MM.1S (cell line): ENCODE measurements around the gene TMEM109.

ENCODE experiments used
- DNase-seq: peaks from one replicate; pipeline ENCODE4 v3.0.0-alpha.2; 2015
- H2AFZ ChIP-seq: fragments of 300-600 bp; sonication (generic); 2 replicates; pipeline ENCODE4 v1.6.0; 2016; ENCODE audit warnings: antibody characterized with exemption, low read length
- H3F3A ChIP-seq: fragments of 300-600 bp; sonication (generic); 2 replicates; pipeline ENCODE4 v1.6.1; 2016; ENCODE audit warnings: mild to moderate bottlenecking, antibody characterized with exemption, low read length, moderate library complexity, mixed read lengths; ENCODE audit not compliant: insufficient read depth
- H3K27ac ChIP-seq: fragments of 300-600 bp; sonication (generic); 2 replicates; pipeline ENCODE4 v1.5.1; 2016; ENCODE audit warnings: mild to moderate bottlenecking, low read length
- H3K27me3 ChIP-seq: fragments of 300-600 bp; sonication (generic); replicated peaks from 2 replicates; pipeline ENCODE4 v1.6.0; 2016; ENCODE audit warnings: low read length; ENCODE audit not compliant: insufficient read depth
- H3K36me3 ChIP-seq: fragments of 300-600 bp; sonication (generic); replicated peaks from 2 replicates; pipeline ENCODE4 v1.6.1; 2016; ENCODE audit warnings: mild to moderate bottlenecking, low read length, mixed read lengths; ENCODE audit not compliant: insufficient read depth
- H3K4me1 ChIP-seq: fragments of 300-600 bp; sonication (generic); 2 replicates; pipeline ENCODE4 v1.6.1; 2016; ENCODE audit warnings: low read length, mixed read lengths
- H3K4me2 ChIP-seq: fragments of 300-600 bp; sonication (generic); 2 replicates; pipeline ENCODE4 v1.6.0; 2016; ENCODE audit warnings: low read depth, low read length
- H3K4me3 ChIP-seq: fragments of 300-600 bp; sonication (generic); 2 replicates; pipeline ENCODE4 v1.5.1; 2016; ENCODE audit warnings: low read length, mixed read lengths
- H3K79me2 ChIP-seq: fragments of 300-600 bp; sonication (generic); 2 replicates; pipeline ENCODE4 v1.6.1; 2016; ENCODE audit warnings: mixed run types, low read length, mixed read lengths
- H3K9ac ChIP-seq: fragments of 300-600 bp; sonication (generic); 2 replicates; pipeline ENCODE4 v1.6.1; 2016; ENCODE audit warnings: low read length, mixed read lengths
- H3K9me2 ChIP-seq: fragments of 300-600 bp; sonication (generic); replicated peaks from 2 replicates; pipeline ENCODE4 v1.6.1; 2016; ENCODE audit warnings: mild to moderate bottlenecking, low read length, mixed read lengths; ENCODE audit not compliant: insufficient read depth
- H3K9me3 ChIP-seq: fragments of 300-600 bp; sonication (generic); replicated peaks from 2 replicates; pipeline ENCODE4 v1.6.1; 2016; ENCODE audit warnings: mild to moderate bottlenecking, low read length, mixed read lengths; ENCODE audit not compliant: insufficient read depth
- H4K20me1 ChIP-seq: fragments of 300-600 bp; sonication (generic); 2 replicates; pipeline ENCODE4 v1.6.1; 2016; ENCODE audit warnings: mild to moderate bottlenecking, low read length, moderate library complexity, mixed read lengths; ENCODE audit not compliant: insufficient read depth
- EZH2 ChIP-seq: fragments of 300-600 bp; sonication (generic); optimal IDR thresholded peaks from 2 replicates; pipeline ENCODE3; 2017; ENCODE audit warnings: low read depth, mild to moderate bottlenecking, antibody characterized with exemption, low read length, mixed read lengths
- EZH2phosphoT487 ChIP-seq: fragments of 300-600 bp; sonication (generic); IDR thresholded peaks from 2 replicates; pipeline ENCODE4 v1.6.1; 2018; ENCODE audit warnings: antibody characterized with exemption, low read length
- TF ChIP-seq, protein P1 (sequence below): fragments of 300-600 bp; sonication (generic); IDR thresholded peaks from 2 replicates; pipeline ENCODE4 v1.5.1; 2016; ENCODE audit warnings: antibody characterized with exemption, low read length, mixed read lengths

Gene TMEM109

DNA sequence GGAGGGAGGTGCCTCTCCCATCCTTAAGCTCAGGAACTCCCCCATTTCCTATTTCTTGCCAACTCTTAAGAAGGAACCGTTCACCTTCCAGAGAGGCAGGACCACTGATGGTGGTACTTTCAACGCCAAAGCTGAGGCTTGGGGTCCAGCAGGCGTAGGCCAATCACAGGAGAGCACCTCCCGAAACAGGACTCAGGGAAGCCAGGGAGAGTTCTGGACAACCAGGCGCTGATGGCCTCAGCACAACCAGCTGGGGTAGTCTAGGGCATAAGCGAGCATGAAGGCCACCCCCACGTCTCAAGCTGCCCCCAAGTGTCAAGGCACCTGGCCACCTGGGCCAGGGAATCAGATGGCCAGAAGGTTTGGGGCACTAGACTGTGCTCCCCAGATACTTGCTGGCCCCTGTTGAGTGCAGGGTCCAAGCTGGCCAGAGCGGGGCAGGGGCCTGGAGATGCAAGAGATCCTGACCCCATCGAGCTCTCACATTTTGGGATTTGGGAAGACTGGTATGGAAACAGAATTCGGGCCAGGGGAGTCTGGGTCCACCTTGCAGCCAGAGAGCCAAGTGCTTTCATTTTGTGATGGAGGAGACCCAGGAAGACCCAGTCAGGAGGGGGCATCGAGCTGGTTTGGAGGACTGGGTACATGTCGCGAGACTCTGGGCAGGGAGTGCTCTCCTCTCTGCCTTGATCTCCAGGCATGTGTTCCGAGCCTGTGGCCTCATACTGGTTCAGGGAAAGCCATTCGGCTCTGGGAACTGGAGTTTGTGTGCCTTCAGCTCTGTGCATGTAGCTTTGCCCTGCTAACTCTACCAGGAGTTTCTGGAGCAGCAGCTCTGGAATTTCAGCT lies 58.4 kb downstream of the TMEM109 start:
- H3K27ac ChIP-seq, result no peak overlapping the region
- no peaks in the 10 kb centered on the region for H3K79me2 ChIP-seq
- H3K9ac ChIP-seq, result no peak overlapping the region
- no peaks in the 10 kb centered on the region for H3F3A ChIP-seq
- no peak overlapping the region for H3K4me3 ChIP-seq
- TF ChIP-seq EZH2phosphoT487 (no peak), EZH2 (no peak)
- TF ChIP-seq, protein P1, sequence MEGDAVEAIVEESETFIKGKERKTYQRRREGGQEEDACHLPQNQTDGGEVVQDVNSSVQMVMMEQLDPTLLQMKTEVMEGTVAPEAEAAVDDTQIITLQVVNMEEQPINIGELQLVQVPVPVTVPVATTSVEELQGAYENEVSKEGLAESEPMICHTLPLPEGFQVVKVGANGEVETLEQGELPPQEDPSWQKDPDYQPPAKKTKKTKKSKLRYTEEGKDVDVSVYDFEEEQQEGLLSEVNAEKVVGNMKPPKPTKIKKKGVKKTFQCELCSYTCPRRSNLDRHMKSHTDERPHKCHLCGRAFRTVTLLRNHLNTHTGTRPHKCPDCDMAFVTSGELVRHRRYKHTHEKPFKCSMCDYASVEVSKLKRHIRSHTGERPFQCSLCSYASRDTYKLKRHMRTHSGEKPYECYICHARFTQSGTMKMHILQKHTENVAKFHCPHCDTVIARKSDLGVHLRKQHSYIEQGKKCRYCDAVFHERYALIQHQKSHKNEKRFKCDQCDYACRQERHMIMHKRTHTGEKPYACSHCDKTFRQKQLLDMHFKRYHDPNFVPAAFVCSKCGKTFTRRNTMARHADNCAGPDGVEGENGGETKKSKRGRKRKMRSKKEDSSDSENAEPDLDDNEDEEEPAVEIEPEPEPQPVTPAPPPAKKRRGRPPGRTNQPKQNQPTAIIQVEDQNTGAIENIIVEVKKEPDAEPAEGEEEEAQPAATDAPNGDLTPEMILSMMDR, result no peak
- no peak overlapping the region for H3K4me2 ChIP-seq
- no peaks in the 10 kb centered on the region for H3K36me3 ChIP-seq
- DNase-seq, result no peak
- no peaks in the 10 kb centered on the region for H3K27me3 ChIP-seq
- H4K20me1 ChIP-seq, result no peaks in the 10 kb centered on the region
- no peaks in the 10 kb centered on the region for H3K4me1 ChIP-seq
- no peak overlapping the region for H2AFZ ChIP-seq
- H3K9me2 ChIP-seq, result no peaks in the 10 kb centered on the region
- no peaks in the 10 kb centered on the region for H3K9me3 ChIP-seq
